Activated CD4-positive, CD25-positive, alpha-beta regulatory T cell treated with anti-CD3 and anti-CD28 coated beads, Interleukin-2, amount 50 U/mL, for 72 hours (primary cell): Measurements from ENCODE around the gene DCTN1.
"Not testable (repeated sequence)": the region's sequence is repeated elsewhere in the genome, so short reads cannot be mapped to it uniquely, and the experiment has no call there.

Source experiments
- DNase-seq: peaks from one replicate; pipeline ENCODE4 v3.0.0; 2021

Gene DCTN1

GRCh38 chr2:74379851-74380789, at the start of gene DCTN1:
DCTN1 (minus strand) TSS chr2:74380311; CDS start chr2:74380037, 274 bp downstream.
- DNase-seq: no peak

DNA sequence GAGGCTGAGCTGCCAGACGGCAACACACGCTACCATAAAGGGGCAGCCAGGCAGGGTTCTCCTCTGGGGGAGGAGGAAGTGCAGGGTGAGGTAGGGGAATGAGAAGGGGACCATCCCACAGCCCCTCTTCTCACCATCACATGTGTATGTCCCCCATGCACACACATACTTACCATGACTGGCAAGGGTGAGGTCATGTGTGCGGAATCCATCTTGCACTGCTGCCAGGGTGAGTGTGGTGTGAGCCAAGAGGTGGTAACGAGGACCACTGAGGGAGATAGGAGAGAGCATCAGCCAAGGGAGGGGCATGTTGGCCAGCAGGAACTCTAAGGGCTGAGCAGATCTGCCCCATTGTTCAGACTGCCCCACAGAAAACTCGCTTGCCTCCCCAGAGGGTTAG, 48.6 kb upstream of the DCTN1 start:
- DNase-seq: no peak

GRCh38 chr2:74427551-74427950, 47.4 kb upstream of the DCTN1 start:
- DNase-seq: no peak

DNA sequence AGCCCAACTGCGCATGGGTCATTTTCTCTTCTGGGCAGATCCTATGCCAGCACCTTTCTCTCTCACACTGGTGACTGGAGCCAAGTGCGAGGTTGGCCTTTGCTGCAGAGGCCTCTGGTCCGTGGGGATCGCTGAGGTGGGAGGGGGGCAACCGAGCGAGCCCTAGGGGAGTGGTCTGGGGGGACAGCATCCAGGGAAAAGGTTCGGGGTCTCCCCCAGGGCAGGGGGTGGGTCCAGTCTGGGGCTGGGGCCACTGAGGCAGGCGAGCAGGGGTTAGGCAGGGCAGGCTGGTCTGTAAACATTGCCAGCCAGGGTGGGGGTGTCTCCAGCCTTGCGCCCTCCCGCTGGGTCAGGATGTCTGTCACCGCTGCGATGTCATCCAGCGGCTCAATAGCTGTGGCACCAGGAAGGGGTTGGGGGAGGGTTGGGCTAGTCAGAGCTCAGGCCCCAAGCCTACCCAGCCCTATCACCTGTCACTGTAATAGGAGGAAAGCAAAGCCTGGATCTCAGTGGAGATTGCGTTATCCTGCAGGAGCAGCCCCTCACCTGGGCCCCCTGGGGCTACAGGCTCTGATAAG, 46.2 kb upstream of the DCTN1 start:
- no peak for DNase-seq

DNA sequence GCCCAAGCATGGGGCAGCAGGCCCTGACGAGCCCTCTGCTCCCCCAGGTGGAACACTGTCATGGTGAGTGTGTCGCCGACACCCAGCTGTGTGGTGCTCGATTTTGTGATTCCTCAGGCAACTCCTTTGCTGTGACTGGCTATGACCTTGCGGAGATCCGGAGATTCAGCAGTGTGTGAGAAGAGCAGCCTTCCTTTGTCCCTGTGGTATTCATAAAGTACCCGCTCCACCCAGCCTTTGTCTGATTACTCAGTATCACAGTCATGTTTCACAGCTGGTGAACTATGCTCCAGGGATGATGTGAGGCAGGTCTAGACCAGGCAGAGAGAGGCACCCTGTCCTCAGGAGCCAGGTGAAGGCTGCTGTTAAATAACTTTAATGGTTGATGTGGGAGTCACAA, 45.4 kb upstream of the DCTN1 start:
- DNase-seq: no peak

DNA sequence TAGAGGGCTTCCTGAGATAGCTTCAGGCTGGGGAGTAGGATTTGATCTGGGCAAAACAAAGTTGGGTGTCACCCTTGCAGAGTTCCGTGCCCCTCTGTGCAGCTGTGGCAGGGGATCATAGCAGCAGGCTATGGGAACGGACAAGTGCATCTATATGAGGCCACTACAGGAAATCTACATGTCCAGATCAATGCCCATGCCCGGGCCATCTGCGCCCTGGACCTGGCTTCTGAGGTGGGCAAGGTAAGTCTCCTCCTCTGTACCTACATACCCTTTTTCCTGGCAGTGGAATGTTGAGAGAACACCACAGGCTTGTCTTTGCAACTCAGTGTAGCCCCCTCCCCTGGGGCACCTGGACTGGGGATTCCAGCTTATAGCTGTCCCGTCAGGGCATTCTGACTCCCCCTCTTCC, 44.9 kb upstream of the DCTN1 start:
- DNase-seq: no peak

- DNase-seq: no peak
Observed at GRCh38 chr2:74424139-74424992, 44.3 kb upstream of the DCTN1 start.

- DNase-seq: no peak
Observed at GRCh38 chr2:74423231-74424095, 43.4 kb upstream of the DCTN1 start.

DNA sequence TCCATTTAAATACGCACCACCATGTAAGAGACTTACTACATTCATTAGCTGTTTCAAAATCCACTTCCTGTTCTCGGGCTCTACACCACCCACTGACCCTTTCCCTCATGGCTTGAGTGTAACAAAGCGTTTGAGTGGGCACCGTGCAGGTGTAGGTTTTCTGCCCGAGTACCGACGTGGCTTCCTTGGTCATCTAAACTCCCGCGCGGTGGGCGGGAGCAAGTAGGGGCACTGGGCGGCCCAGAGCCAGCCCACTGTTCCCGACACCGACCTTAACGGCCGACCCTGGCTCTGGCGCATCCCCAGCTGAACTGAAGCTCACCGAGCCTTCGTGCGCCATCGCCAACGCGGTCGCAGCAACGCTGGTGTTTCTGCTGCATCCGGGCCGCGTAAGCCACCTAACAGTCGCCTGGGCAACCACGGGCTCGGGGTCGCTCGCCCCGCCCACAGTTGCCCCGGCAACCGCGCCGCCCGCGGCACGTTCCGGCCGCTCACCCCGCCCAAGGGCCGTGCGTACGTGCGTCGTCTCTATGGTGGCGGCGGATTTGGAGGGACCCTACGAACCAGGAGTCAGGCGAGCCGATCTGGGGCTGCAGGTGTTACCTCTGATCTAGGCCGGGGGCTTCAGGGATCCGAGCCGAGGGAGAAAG, 41.2 kb upstream of the DCTN1 start, which contains the start of the genes C2orf81 and WDR54:
Gene C2orf81, minus strand, starts transcription at position 399 of the 650 bp plus-strand sequence. Its CDS starts 59 bp downstream, at position 340.
Gene WDR54, plus strand, starts transcription at position 510 of the 650 bp plus-strand sequence. CDS start 424 bp downstream, outside the sequence.
- peak; percentile 95 for DNase-seq

DNA sequence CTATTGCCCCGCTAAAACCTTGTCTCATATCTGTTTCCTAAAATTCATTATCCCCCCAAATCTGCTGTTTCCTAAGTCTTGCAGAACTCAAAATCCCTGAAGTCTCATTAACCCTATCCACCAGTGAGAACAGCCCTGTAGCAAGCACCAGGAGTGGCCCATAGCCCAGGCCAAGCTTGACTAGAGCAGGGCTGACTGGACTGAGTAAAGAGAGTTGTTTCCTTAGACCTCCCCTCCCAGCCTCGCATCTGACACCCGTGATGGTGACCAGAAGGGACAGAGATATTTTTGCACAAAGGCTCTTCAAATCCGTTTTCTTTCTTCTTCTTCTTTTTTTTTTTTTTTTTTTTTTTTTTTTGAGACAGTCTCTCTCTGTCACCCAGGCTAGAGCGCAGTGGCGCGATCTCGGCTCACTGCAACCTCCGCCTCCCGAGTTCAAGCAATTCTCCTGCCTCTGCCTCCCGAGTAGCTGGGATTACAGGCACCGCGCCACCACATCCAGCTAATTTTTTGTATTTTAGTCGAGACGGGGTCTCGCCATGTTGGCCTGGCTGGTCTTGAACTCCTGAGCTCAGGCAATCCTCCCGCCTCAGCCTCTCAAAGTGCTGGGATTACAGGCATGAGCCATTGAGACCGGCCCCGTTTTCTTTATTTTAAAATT, 40.5 kb upstream of the DCTN1 start:
- DNase-seq: not testable (repeated sequence)

GRCh38 chr2:74420006-74420405, 39.9 kb upstream of the DCTN1 start:
- no peak for DNase-seq

DNA sequence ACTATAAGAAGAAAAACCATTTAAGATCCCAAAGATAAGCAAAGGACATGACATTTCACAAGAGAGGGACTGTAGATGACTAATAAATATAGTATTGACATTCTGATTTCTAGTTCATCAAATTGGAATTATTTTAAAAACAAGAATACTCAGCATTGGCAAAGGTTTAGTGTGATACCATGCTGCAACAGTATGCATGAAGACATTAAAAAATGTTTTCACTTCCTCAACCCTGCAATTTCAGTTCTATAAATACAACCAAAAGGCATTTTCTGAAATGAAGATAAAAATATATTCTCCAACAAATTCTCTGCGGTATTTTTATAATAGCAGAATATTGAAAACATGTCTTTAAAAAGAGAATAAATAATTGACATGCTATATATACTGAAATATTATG, 39.2 kb upstream of the DCTN1 start:
- DNase-seq: no peak

GRCh38 chr2:74418312-74418711, 38.2 kb upstream of the DCTN1 start:
- DNase-seq: no peak

DNA sequence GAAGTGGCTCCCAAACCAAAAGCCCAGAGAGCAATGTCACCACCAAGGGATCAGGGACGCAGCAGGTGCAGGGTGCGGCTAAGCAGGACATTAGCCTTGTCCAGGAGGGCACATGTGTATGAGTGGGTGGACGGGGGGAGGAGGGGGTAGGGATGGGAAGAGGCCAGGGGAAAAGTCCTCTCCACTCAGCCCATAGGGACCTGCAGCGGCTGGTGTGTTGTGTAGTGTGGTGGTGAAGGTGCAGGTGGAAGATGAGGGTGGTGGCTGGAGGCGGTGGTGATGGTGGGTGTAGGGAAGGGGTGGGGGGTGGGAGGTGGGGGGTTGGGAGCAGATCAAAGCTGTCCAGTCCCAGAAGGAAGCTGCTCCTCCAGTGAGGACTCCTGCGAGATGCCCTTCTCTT, 37.7 kb upstream of the DCTN1 start:
- no peak for DNase-seq

DNA sequence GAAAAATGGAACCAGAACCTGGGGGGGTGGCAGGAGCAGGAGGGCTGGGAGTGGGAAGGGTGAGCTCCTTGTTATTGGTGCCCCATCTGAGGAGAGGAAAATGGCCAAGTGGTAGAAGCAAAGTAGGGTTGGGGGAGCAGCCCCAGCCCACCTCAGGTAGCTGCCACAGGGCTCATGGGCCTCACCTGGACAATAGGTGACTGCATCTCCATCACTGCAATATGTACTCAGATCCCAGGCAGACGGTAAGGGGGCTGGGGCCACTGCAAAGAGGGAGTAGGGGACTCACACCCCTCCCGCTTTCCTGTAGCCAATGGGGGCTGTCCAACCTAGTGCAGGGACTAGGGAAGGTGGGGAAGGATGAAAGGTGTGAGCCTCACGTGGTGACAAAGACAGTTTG, 37.1 kb upstream of the DCTN1 start:
- DNase-seq: no peak

DNA sequence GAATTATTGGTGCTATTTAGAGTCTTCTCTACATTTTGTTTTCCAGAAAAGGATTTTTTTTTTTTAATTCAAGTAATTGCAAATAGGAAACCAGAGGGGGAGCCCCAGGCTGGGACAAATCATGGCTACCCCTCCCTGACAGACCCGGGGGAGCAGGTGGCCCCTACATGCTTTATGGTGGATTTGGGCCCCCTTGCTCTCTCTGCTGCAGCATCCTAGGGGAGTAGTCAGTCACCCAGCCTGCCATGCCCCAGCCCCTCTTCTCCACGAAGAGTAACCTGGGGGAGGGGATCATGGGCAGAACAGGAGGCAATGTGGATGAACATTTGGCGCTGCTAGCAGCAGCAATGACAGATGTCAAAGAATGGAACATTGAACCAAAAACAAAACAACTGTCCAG, 36.7 kb upstream of the DCTN1 start:
- DNase-seq: no peak

GRCh38 chr2:74415762-74416395, 35.8 kb upstream of the DCTN1 start:
- DNase-seq: no peak

- DNase-seq: no peak
Observed at GRCh38 chr2:74414881-74415761, 35.0 kb upstream of the DCTN1 start.

- no peak for DNase-seq
Observed at GRCh38 chr2:74414441-74414840, 34.3 kb upstream of the DCTN1 start.
